ENCODE data around the gene UNC5A.

DNA sequence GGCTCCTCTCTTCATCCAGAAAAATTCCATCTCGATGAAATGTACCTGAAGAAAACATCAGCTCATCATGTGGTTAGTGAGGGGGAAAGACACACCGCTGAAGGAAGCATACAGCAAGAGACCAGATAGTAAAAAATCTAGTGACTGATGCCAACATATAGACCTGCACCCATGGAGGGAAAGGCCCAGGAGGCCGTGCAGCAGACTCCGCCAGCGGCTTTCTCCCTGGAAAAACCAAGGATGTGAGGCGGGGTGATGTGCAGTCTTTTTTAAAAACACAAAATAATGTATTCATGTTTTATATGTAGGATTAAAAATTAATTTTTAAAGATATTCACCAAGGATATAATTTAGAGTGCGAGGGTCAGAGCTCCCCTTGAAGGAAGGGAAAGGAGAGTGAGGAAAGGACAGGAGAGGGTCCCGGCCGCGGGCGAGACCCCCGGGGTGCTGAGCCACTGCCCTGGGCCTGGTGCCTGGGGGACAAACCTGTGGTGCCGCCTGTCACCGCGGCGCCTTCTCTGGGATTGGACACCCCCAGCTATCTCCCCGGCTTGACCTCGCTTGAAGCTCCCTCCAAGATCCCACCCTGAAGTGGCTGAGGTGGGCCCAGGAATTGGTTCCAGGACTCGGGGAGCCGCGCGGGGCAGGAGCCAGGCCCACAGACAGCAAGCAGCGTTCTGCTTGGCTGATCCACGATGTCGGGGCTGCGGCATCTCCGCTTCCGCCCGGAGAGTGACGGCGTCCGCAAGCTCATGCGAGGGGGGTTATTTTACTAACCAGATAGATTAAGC is 12.1 kb upstream of the UNC5A start:
- TF ChIP-seq, protein P1, sequence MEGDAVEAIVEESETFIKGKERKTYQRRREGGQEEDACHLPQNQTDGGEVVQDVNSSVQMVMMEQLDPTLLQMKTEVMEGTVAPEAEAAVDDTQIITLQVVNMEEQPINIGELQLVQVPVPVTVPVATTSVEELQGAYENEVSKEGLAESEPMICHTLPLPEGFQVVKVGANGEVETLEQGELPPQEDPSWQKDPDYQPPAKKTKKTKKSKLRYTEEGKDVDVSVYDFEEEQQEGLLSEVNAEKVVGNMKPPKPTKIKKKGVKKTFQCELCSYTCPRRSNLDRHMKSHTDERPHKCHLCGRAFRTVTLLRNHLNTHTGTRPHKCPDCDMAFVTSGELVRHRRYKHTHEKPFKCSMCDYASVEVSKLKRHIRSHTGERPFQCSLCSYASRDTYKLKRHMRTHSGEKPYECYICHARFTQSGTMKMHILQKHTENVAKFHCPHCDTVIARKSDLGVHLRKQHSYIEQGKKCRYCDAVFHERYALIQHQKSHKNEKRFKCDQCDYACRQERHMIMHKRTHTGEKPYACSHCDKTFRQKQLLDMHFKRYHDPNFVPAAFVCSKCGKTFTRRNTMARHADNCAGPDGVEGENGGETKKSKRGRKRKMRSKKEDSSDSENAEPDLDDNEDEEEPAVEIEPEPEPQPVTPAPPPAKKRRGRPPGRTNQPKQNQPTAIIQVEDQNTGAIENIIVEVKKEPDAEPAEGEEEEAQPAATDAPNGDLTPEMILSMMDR (conservative IDR thresholded peaks at IDR 0.05; ENCODE audit: low read depth, low read length) = no peak
- TF ChIP-seq EZH2 (IDR thresholded peaks at IDR 0.05; ENCODE audit: low read length, unreplicated experiment) = no peak

All from PC-3 (cell line).